HG02798 (cell line): Measurements from ENCODE around the gene CPLX3.

Experiments
- ATAC-seq: cut with Tn5 transposase; IDR thresholded peaks from one replicate; pipeline ENCODE4 v1.9.1; 2021; ENCODE audit warnings: mild to moderate bottlenecking; ENCODE audit not compliant: unreplicated experiment, poor library complexity

CPLX3 gene

GRCh38 chr15:74841891-74842373, 15.5 kb downstream of the CPLX3 start:
- ATAC-seq: no peak

- ATAC-seq: peak; percentile 90
Measured at GRCh38 chr15:74842581-74843444, 16.4 kb downstream of the CPLX3 start, which contains the start of gene ULK3. Gene ULK3 (minus strand): TSS chr15:74843156. CDS start chr15:74843105, 51 bp downstream.

GRCh38 chr15:74843445-74843828, 17.0 kb downstream of the CPLX3 start:
- no peak for ATAC-seq

GRCh38 chr15:74843891-74844299, 17.5 kb downstream of the CPLX3 start:
- no peak for ATAC-seq

GRCh38 chr15:74844319-74845207, 18.1 kb downstream of the CPLX3 start:
- ATAC-seq: no peak

GRCh38 chr15:74845208-74845568, 18.8 kb downstream of the CPLX3 start:
- ATAC-seq: no peak

- ATAC-seq: no peak
Measured at GRCh38 chr15:74845581-74845980, 19.2 kb downstream of the CPLX3 start.

GRCh38 chr15:74847432-74847831, 21.0 kb downstream of the CPLX3 start:
- ATAC-seq: no peak

- ATAC-seq: no peak
Measured at GRCh38 chr15:74850393-74850792, 24.0 kb downstream of the CPLX3 start.

GRCh38 chr15:74851960-74852359, 25.5 kb downstream of the CPLX3 start:
- no peak for ATAC-seq

- ATAC-seq: no peak
Measured at GRCh38 chr15:74854453-74855022, 28.1 kb downstream of the CPLX3 start.

- ATAC-seq: no peak
Measured at GRCh38 chr15:74855857-74856256, 29.4 kb downstream of the CPLX3 start.

- no peak for ATAC-seq
Measured at GRCh38 chr15:74856537-74856936, 30.1 kb downstream of the CPLX3 start.

GRCh38 chr15:74857082-74857655, 30.7 kb downstream of the CPLX3 start:
- ATAC-seq: peak; percentile 50

GRCh38 chr15:74857671-74858368, 31.4 kb downstream of the CPLX3 start:
- ATAC-seq: peak; percentile 41

- no peak for ATAC-seq
Measured at GRCh38 chr15:74858369-74858740, 31.9 kb downstream of the CPLX3 start.

GRCh38 chr15:74863239-74864056, 37.0 kb downstream of the CPLX3 start:
- no peak for ATAC-seq

- no peak for ATAC-seq
Measured at GRCh38 chr15:74864296-74864695, 37.9 kb downstream of the CPLX3 start.

GRCh38 chr15:74865316-74865715, 38.9 kb downstream of the CPLX3 start:
- ATAC-seq: no peak
